ENCODE results near the gene NRG3. TPM values are rescaled to one million over a fixed set of nuclear protein-coding genes. Genes with fewer than 3 reads are reported as not detected.

The NRG3 gene
- total and polyA plus RNA-seq, 12 donors: 0.03 to 0.73 (median 0.13) TPM; not detected in 5

- peaks cover 0 to 3% (median 0%) of the 10 kb centered on the region in 11 donors for H3K9me3 ChIP-seq
- H3K36me3 ChIP-seq: no peaks in the 10 kb centered on the region
- intact Hi-C loops (cut with DNase I): no loop called here
- no peak overlapping the region for H3K27ac ChIP-seq
- DNase-seq (no peak), ATAC-seq (no peak)
- H3K27me3 ChIP-seq: no peaks in the 10 kb centered on the region
- no peak for TF ChIP-seq CTCF (IDR thresholded peaks at IDR 0.05)
- peaks cover 0 to 6% (median 0%) of the 10 kb centered on the region in 9 donors for H3K4me1 ChIP-seq
- H3K4me3 ChIP-seq: no peak overlapping the region
These were observed 624.0 kb downstream of the NRG3 start for GRCh38 chr10:82498976-82499375.

GRCh38 chr10:82505009-82505408, 630.0 kb downstream of the NRG3 start:
- H3K9me3 ChIP-seq: no peaks in the 10 kb centered on the region
- H3K36me3 ChIP-seq: no peaks in the 10 kb centered on the region
- H3K4me1 ChIP-seq: peaks cover 0 to 2% (median 0%) of the 10 kb centered on the region in 9 donors
- TF ChIP-seq CTCF (IDR thresholded peaks at IDR 0.05): no peak
- DNase-seq (no peak), ATAC-seq (no peak)
- peak overlapping the region in 2 of 10 donors; percentile 3 to 9 for H3K27ac ChIP-seq
- 39 to 46% methylated on average over 3 of the region's 3 CpGs for WGBS, 2 donors
- no peak overlapping the region for H3K4me3 ChIP-seq
- intact Hi-C loops (cut with DNase I): no loop called here
- no peaks in the 10 kb centered on the region for H3K27me3 ChIP-seq

- ATAC-seq (no peak), DNase-seq (no peak)
- no peaks in the 10 kb centered on the region for H3K27me3 ChIP-seq
- H3K4me1 ChIP-seq: peaks cover 0 to 2% (median 0%) of the 10 kb centered on the region in 9 donors
- no peaks in the 10 kb centered on the region for H3K36me3 ChIP-seq
- H3K27ac ChIP-seq: no peak overlapping the region
- H3K9me3 ChIP-seq: no peaks in the 10 kb centered on the region
- intact Hi-C loops (cut with DNase I): no loop called here
- no peak for TF ChIP-seq CTCF (IDR thresholded peaks at IDR 0.05)
- WGBS, 2 donors: 77 to 85% methylated on average over 3 of the region's 3 CpGs
- H3K4me3 ChIP-seq: no peak overlapping the region
These were observed 631.8 kb downstream of the NRG3 start for GRCh38 chr10:82506680-82507376.

- H3K4me3 ChIP-seq: no peak overlapping the region
- H3K27me3 ChIP-seq: no peaks in the 10 kb centered on the region
- H3K4me1 ChIP-seq: no peaks in the 10 kb centered on the region
- intact Hi-C loops (cut with DNase I): no loop called here
- TF ChIP-seq CTCF (IDR thresholded peaks at IDR 0.05): no peak
- DNase-seq (no peak), ATAC-seq (no peak)
- peaks cover 0 to 22% (median 0%) of the 10 kb centered on the region in 11 donors for H3K9me3 ChIP-seq
- H3K27ac ChIP-seq: no peak overlapping the region
- H3K36me3 ChIP-seq: no peaks in the 10 kb centered on the region
- WGBS, 2 donors: 84 to 90% methylated on average over 1 of the region's 1 CpG
These were observed 640.3 kb downstream of the NRG3 start for GRCh38 chr10:82515256-82515655.

Measured in heart right ventricle (tissue), 16 donors.